Measurements from ENCODE around the gene DNMBP. TPM values are rescaled to one million over a fixed set of nuclear protein-coding genes. Genes with fewer than 3 reads are reported as not detected.

The DNMBP gene
- total RNA-seq, 1 experiment from 2014 or later = 60.3 TPM

- no peak for TF ChIP-seq EZH2 (IDR thresholded peaks at IDR 0.05)
These were observed 30.6 kb downstream of the DNMBP start (continued) for GRCh38 chr10:99979066-99979685.

DNA sequence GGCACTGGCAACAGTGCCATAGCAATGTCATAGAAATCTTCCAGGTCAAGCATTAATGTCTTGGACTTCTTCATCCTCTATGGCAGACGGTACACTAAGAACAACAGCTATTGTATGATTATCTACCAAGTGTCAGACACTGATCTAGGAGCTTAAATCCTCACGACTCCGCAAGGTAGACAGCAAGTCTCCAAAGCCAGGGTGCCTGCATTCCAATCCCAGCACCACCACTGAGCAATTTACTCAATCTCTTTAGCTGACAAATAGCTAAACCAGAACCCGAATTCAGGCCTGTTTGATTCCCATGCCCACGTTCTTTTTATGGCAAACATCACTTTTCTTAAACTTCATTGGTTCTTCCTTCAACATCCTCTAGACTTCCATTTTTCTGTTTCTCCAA is 31.8 kb downstream of the DNMBP start:
- H3K79me2 ChIP-seq (ENCODE audit: insufficient read depth, low read length) = peaks cover 100% of the 10 kb centered on the region
- intact Hi-C loops (cut with micrococcal nuclease) = no loop called here
- H3K9me3 ChIP-seq (ENCODE audit: control insufficient read depth in 1 of 2, insufficient read depth in 1 of 2, low read depth in 1 of 2, low read length in 2 of 2) = no peaks in the 10 kb centered on the region
- H3K4me2 ChIP-seq (ENCODE audit: low read length) = peak overlapping the region; percentile 72
- no peaks in the 10 kb centered on the region for H4K20me1 ChIP-seq (ENCODE audit: insufficient read depth)
- no peaks in the 10 kb centered on the region for H3K9me2 ChIP-seq (ENCODE audit: insufficient read depth)
- ATAC-seq (peak; percentile 15; the same call in 1 of the 2 replicates), DNase-seq (ENCODE audit: low read depth, low spot score) (no peak)
- POLR2A ChIA-PET = interaction anchor here (1.6 to 2.2 kb wide), 2 partner anchors 11 to 28 kb away, joined by 9 read pairs; no protein-coding TSS in a partner anchor
- peak overlapping the region; percentile 92 for H3K27ac ChIP-seq (ENCODE audit: low read depth, low read length)
- RAD21 ChIA-PET (ENCODE audit: low non-redundant PET in 1 of 2, low total read pairs in 2 of 2, uncharacterized antibody in 2 of 2, unreplicated experiment in 2 of 2) = no interaction called here
- no TSS peak for BruUV-seq (replicated peaks)
- H2AFZ ChIP-seq (ENCODE audit: low read depth, low read length, poor library complexity, severe bottlenecking) = no peak overlapping the region
- no peaks in the 10 kb centered on the region for H3K27me3 ChIP-seq (ENCODE audit: insufficient read depth, low read length)
- H3K4me1 ChIP-seq (ENCODE audit: control insufficient read depth in 1 of 2, insufficient read depth in 2 of 2, low read length in 2 of 2) = peaks cover 83 to 98% of the 10 kb centered on the region in 2 experiments
- CTCF ChIA-PET = interaction anchor here (1.2 kb wide), 1 partner anchor 68 kb away, joined by 4 read pairs; no protein-coding TSS in a partner anchor
- H3K36me3 ChIP-seq (ENCODE audit: control insufficient read depth in 1 of 2, insufficient read depth in 2 of 2, low read length in 2 of 2) = no peaks in the 10 kb centered on the region; a peak in 1 of 4 replicates
- H3K4me3 ChIP-seq (replicated peaks in 1 of 2; ENCODE audit: low read depth in 1 of 2, low read length in 2 of 2) = peak overlapping the region in 1 of 2 experiments; percentile 42; a peak in 1 of 4 replicates
- H3K9ac ChIP-seq (ENCODE audit: low read length) = peak overlapping the region; percentile 58
- TF ChIP-seq EZH2 (IDR thresholded peaks at IDR 0.05) (no peak), RAD21 (IDR thresholded peaks at IDR 0.05; ENCODE audit: low read depth) (0 out of 2 replicates have a peak, but pooled peaks have one; percentile 2)

GRCh38 chr10:99976886-99977665 is 32.7 kb downstream of the DNMBP start:
- H3K4me2 ChIP-seq (ENCODE audit: low read length) = peak overlapping the region; percentile 72
- no peaks in the 10 kb centered on the region for H3K9me3 ChIP-seq (ENCODE audit: control insufficient read depth in 1 of 2, insufficient read depth in 1 of 2, low read depth in 1 of 2, low read length in 2 of 2)
- no peaks in the 10 kb centered on the region for H4K20me1 ChIP-seq (ENCODE audit: insufficient read depth)
- peaks cover 75 to 90% of the 10 kb centered on the region in 2 experiments for H3K4me1 ChIP-seq (ENCODE audit: control insufficient read depth in 1 of 2, insufficient read depth in 2 of 2, low read length in 2 of 2)
- peak overlapping the region; percentile 92 for H3K27ac ChIP-seq (ENCODE audit: low read depth, low read length)
- intact Hi-C loops (cut with micrococcal nuclease) = no loop called here
- H3K9ac ChIP-seq (ENCODE audit: low read length) = peak overlapping the region; percentile 58
- DNase-seq (ENCODE audit: low read depth, low spot score) = peak; percentile 86
- peaks cover 100% of the 10 kb centered on the region for H3K79me2 ChIP-seq (ENCODE audit: insufficient read depth, low read length)
- ChIA-PET RAD21 (ENCODE audit: low non-redundant PET in 1 of 2, low total read pairs in 2 of 2, uncharacterized antibody in 2 of 2, unreplicated experiment in 2 of 2) (no interaction called here), POLR2A (interaction anchor here (1.6 to 2.2 kb wide), 2 partner anchors 10 to 29 kb away, joined by 9 read pairs; no protein-coding TSS in a partner anchor), CTCF (interaction anchor here (1.3 to 1.4 kb wide), 2 partner anchors 68 to 132 kb away, joined by 3 to 6 read pairs; no protein-coding TSS in a partner anchor)
- no peaks in the 10 kb centered on the region for H3K9me2 ChIP-seq (ENCODE audit: insufficient read depth)
- H3K4me3 ChIP-seq (replicated peaks in 1 of 2; ENCODE audit: low read depth in 1 of 2, low read length in 2 of 2) = peak overlapping the region; percentile 1 to 42
- ATAC-seq = peak; percentile 82
- no TSS peak for BruUV-seq (replicated peaks)
- no peak overlapping the region for H2AFZ ChIP-seq (ENCODE audit: low read depth, low read length, poor library complexity, severe bottlenecking)
- H3K36me3 ChIP-seq (ENCODE audit: control insufficient read depth in 1 of 2, insufficient read depth in 2 of 2, low read length in 2 of 2) = peaks cover 0 to 1% of the 10 kb centered on the region in 2 experiments; a peak in 1 of 4 replicates
- H3K27me3 ChIP-seq (ENCODE audit: insufficient read depth, low read length) = no peaks in the 10 kb centered on the region
- TF ChIP-seq ZNF274 (IDR thresholded peaks at IDR 0.05; ENCODE audit: low read depth, low read length) (no peak), CEBPB (IDR thresholded peaks at IDR 0.05; ENCODE audit: low read depth) (peak; percentile 57; the same call in 1 of the 2 replicates), SP1 (IDR thresholded peaks at IDR 0.05; ENCODE audit: low read depth) (peak; percentile 86), ZFX (IDR thresholded peaks at IDR 0.05) (no peak), SRF (IDR thresholded peaks at IDR 0.05; ENCODE audit: low read depth) (no peak; the same call in 1 of the 2 replicates), REST (IDR thresholded peaks at IDR 0.05; ENCODE audit: low read depth) (no peak), CTCF (IDR thresholded peaks at IDR 0.05 in 2 of 3, conservative IDR thresholded peaks at IDR 0.05 in 1 of 3; ENCODE audit: borderline replicate concordance in 1 of 3, insufficient read depth in 1 of 3, low read depth in 2 of 3, low read length in 2 of 3) (no peak)
